Mesendoderm (in vitro differentiated cells): ENCODE results near the gene ZNF385D.

Experiments used
- DNase-seq: peaks from one replicate; pipeline ENCODE4 v3.0.0; 2013
- H2AK5ac ChIP-seq: 2 replicates; pipeline ENCODE4 v1.6.1; 2013; ENCODE audit warnings: low read length, inconsistent platforms
- H2BK120ac ChIP-seq: 2 replicates; pipeline ENCODE4 v1.6.1; 2013; ENCODE audit warnings: low read depth, mild to moderate bottlenecking, low read length, moderate library complexity, mixed read lengths
- H2BK15ac ChIP-seq: replicated peaks from 2 replicates; pipeline ENCODE4 v1.6.1; 2013; ENCODE audit warnings: low read depth, mild to moderate bottlenecking, moderate library complexity
- H2BK5ac ChIP-seq: 2 replicates; pipeline ENCODE4 v1.6.1; 2013; ENCODE audit warnings: low read length, inconsistent platforms
- H3K18ac ChIP-seq: 2 replicates; pipeline ENCODE4 v1.6.1; 2013; ENCODE audit warnings: mild to moderate bottlenecking, low read length, mixed read lengths
- H3K23ac ChIP-seq: one replicate; pipeline ENCODE4 v1.6.1; 2013; ENCODE audit warnings: low read length
- H3K27ac ChIP-seq: 2 replicates; pipeline ENCODE4 v1.5.1; 2013; ENCODE audit warnings: low read depth, mild to moderate bottlenecking, inconsistent platforms, low read length, moderate library complexity
- H3K27me3 ChIP-seq: 2 replicates; pipeline ENCODE4 v1.6.1; 2013; ENCODE audit warnings: low read length, control low read depth, mild to moderate bottlenecking, inconsistent platforms; ENCODE audit not compliant: insufficient read depth, poor library complexity
- H3K36me3 ChIP-seq: 2 replicates; pipeline ENCODE4 v1.6.1; 2013; ENCODE audit warnings: low read length, inconsistent platforms; ENCODE audit not compliant: control insufficient read depth, insufficient read depth
- H3K4ac ChIP-seq: one replicate; pipeline ENCODE4 v1.6.1; 2013; ENCODE audit warnings: low read depth, mild to moderate bottlenecking, low read length, moderate library complexity
- H3K4me1 ChIP-seq: 2 replicates; pipeline ENCODE4 v1.6.1; 2013; ENCODE audit warnings: low read depth, low read length, inconsistent platforms; ENCODE audit not compliant: control insufficient read depth
- H3K4me2 ChIP-seq: 2 replicates; pipeline ENCODE4 v1.6.1; 2013; ENCODE audit warnings: low read length
- H3K4me3 ChIP-seq: 2 replicates; pipeline ENCODE4 v1.5.1; 2013; ENCODE audit warnings: mild to moderate bottlenecking, low read length
- H3K56ac ChIP-seq: one replicate; pipeline ENCODE4 v1.6.1; 2013; ENCODE audit warnings: low read length
- H3K79me1 ChIP-seq: 2 replicates; pipeline ENCODE4 v1.6.1; 2013; ENCODE audit warnings: low read length, inconsistent platforms
- H3K79me2 ChIP-seq: 2 replicates; pipeline ENCODE4 v1.6.1; 2013; ENCODE audit warnings: mild to moderate bottlenecking, low read length; ENCODE audit not compliant: control insufficient read depth, insufficient read depth
- H3K9ac ChIP-seq: 2 replicates; pipeline ENCODE4 v1.6.1; 2013; ENCODE audit warnings: low read length, inconsistent platforms
- H4K5ac ChIP-seq: one replicate; pipeline ENCODE4 v1.6.1; 2013; ENCODE audit warnings: low read length
- H4K8ac ChIP-seq: one replicate; pipeline ENCODE4 v1.6.1; 2013; ENCODE audit warnings: low read depth, mild to moderate bottlenecking, control low read depth, low read length, moderate library complexity
- WGBS: extraction: QIAGEN DNeasy Blood & Tissue Kit; methylation state at CpG from one replicate; pipeline ENCODE4 v1.1.7; 2013; ENCODE audit warnings: low lambda C conversion rate, missing lambda C conversion rate; ENCODE audit not compliant: insufficient coverage; ENCODE audit errors: extremely low coverage; 5-methylcytosine and 5-hydroxymethylcytosine counted together

The ZNF385D gene

GRCh38 chr3:21783839-21784238 lies 32.8 kb upstream of the ZNF385D start:
- no peaks in the 10 kb centered on the region for H3K4me1 ChIP-seq
- peak overlapping the region; percentile 93 for H2BK120ac ChIP-seq
- WGBS = no CpG with 5 or more reads among the region's 4 CpGs
- no peaks in the 10 kb centered on the region for H3K79me2 ChIP-seq
- no peak overlapping the region for H3K27ac ChIP-seq
- no peak overlapping the region for H3K4me2 ChIP-seq
- no peak overlapping the region for H4K5ac ChIP-seq
- no peaks in the 10 kb centered on the region for H3K79me1 ChIP-seq
- H3K18ac ChIP-seq = no peak overlapping the region
- no peak overlapping the region for H3K4ac ChIP-seq
- H3K27me3 ChIP-seq = no peaks in the 10 kb centered on the region
- H3K9ac ChIP-seq = no peak overlapping the region
- no peak overlapping the region for H3K23ac ChIP-seq
- H3K4me3 ChIP-seq = no peak overlapping the region
- H2AK5ac ChIP-seq = no peak overlapping the region
- H3K56ac ChIP-seq = no peak overlapping the region
- H2BK15ac ChIP-seq = no peak overlapping the region
- H3K36me3 ChIP-seq = no peaks in the 10 kb centered on the region
- no peak overlapping the region for H2BK5ac ChIP-seq
- DNase-seq = peak; percentile 56
- H4K8ac ChIP-seq = no peak overlapping the region

GRCh38 chr3:21781355-21781754 lies 30.3 kb upstream of the ZNF385D start:
- no peak for DNase-seq
- Histone ChIP-seq H3K4me3 (no peak overlapping the region), H3K27ac (no peak overlapping the region), H3K36me3 (no peaks in the 10 kb centered on the region), H3K23ac (no peak overlapping the region), H4K8ac (no peak overlapping the region), H2BK5ac (no peak overlapping the region), H3K79me1 (no peaks in the 10 kb centered on the region), H2AK5ac (no peak overlapping the region), H3K4me2 (no peak overlapping the region), H2BK120ac (no peak overlapping the region), H3K18ac (no peak overlapping the region), H2BK15ac (no peak overlapping the region), H3K79me2 (no peaks in the 10 kb centered on the region), H3K4ac (no peak overlapping the region), H3K4me1 (no peaks in the 10 kb centered on the region), H3K56ac (no peak overlapping the region), H3K27me3 (no peaks in the 10 kb centered on the region), H3K9ac (no peak overlapping the region), H4K5ac (no peak overlapping the region)
- no CpG with 5 or more reads among the region's 2 CpGs for WGBS

DNA sequence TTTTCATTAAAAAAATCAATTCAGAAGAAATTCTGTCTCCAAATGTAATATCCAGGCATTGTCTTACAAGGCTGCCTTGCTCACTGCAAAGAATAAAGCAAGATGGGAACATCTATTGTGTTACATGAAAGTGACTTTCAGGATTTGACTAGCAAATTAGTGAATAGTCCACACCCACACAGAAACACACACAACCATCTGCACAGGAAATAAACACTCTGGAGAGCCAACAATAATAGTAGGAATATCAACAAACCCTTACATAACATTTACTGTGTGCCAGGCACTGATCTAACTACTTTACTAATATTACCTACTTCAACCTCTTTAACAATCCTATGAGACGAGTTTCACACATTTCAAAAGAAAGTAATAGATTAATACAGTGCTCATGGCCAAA lies 28.9 kb upstream of the ZNF385D start:
- no peak overlapping the region for H2BK120ac ChIP-seq
- no CpG with 5 or more reads among the region's 1 CpG for WGBS
- no peaks in the 10 kb centered on the region for H3K79me2 ChIP-seq
- H2BK15ac ChIP-seq = no peak overlapping the region
- no peak overlapping the region for H3K4ac ChIP-seq
- H3K9ac ChIP-seq = no peak overlapping the region
- no peak overlapping the region for H3K4me3 ChIP-seq
- no peak overlapping the region for H3K4me2 ChIP-seq
- H3K56ac ChIP-seq = no peak overlapping the region
- H3K18ac ChIP-seq = no peak overlapping the region
- H2BK5ac ChIP-seq = no peak overlapping the region
- no peaks in the 10 kb centered on the region for H3K36me3 ChIP-seq
- H2AK5ac ChIP-seq = no peak overlapping the region
- no peak overlapping the region for H3K23ac ChIP-seq
- no peaks in the 10 kb centered on the region for H3K27me3 ChIP-seq
- no peak overlapping the region for H4K8ac ChIP-seq
- H4K5ac ChIP-seq = no peak overlapping the region
- H3K27ac ChIP-seq = no peak overlapping the region
- DNase-seq = no peak
- H3K79me1 ChIP-seq = no peaks in the 10 kb centered on the region
- no peaks in the 10 kb centered on the region for H3K4me1 ChIP-seq

- WGBS = no CpG with 5 or more reads among the region's 1 CpG
- no peak overlapping the region for H2BK5ac ChIP-seq
These were observed 27.7 kb upstream of the ZNF385D start for GRCh38 chr3:21778715-21779114.

GRCh38 chr3:21777821-21778220 lies 26.8 kb upstream of the ZNF385D start:
- H2BK5ac ChIP-seq = no peak overlapping the region
- no peak overlapping the region for H3K23ac ChIP-seq
- H3K4me3 ChIP-seq = no peak overlapping the region
- H3K79me1 ChIP-seq = no peaks in the 10 kb centered on the region
- H3K9ac ChIP-seq = no peak overlapping the region
- no peak for DNase-seq
- H2AK5ac ChIP-seq = no peak overlapping the region
- no peaks in the 10 kb centered on the region for H3K36me3 ChIP-seq
- H3K79me2 ChIP-seq = no peaks in the 10 kb centered on the region
- no peak overlapping the region for H3K4ac ChIP-seq
- no peaks in the 10 kb centered on the region for H3K27me3 ChIP-seq
- no peaks in the 10 kb centered on the region for H3K4me1 ChIP-seq
- no peak overlapping the region for H2BK15ac ChIP-seq
- H3K56ac ChIP-seq = no peak overlapping the region
- no peak overlapping the region for H4K8ac ChIP-seq
- no peak overlapping the region for H3K4me2 ChIP-seq
- no peak overlapping the region for H2BK120ac ChIP-seq
- H3K18ac ChIP-seq = no peak overlapping the region
- no peak overlapping the region for H4K5ac ChIP-seq
- H3K27ac ChIP-seq = no peak overlapping the region
- no CpG with 5 or more reads among the region's 2 CpGs for WGBS

More at GRCh38 chr3:21778715-21779114, 27.7 kb upstream of the ZNF385D start:
- H3K4ac ChIP-seq = no peak overlapping the region
- no peak overlapping the region for H3K4me2 ChIP-seq
- no peak overlapping the region for H2BK15ac ChIP-seq
- H3K27me3 ChIP-seq = no peaks in the 10 kb centered on the region
- H2AK5ac ChIP-seq = no peak overlapping the region
- H3K79me1 ChIP-seq = no peaks in the 10 kb centered on the region
- H3K4me1 ChIP-seq = no peaks in the 10 kb centered on the region
- no peak overlapping the region for H3K9ac ChIP-seq
- H2BK120ac ChIP-seq = no peak overlapping the region
- no peaks in the 10 kb centered on the region for H3K79me2 ChIP-seq
- H3K27ac ChIP-seq = no peak overlapping the region
- no peak overlapping the region for H3K18ac ChIP-seq
- H3K23ac ChIP-seq = no peak overlapping the region
- H3K4me3 ChIP-seq = no peak overlapping the region
- no peak overlapping the region for H4K5ac ChIP-seq
- H3K56ac ChIP-seq = no peak overlapping the region
- no peak for DNase-seq
- no peaks in the 10 kb centered on the region for H3K36me3 ChIP-seq
- no peak overlapping the region for H4K8ac ChIP-seq

GRCh38 chr3:21766002-21766401 lies 15.0 kb upstream of the ZNF385D start:
- no peak overlapping the region for H3K23ac ChIP-seq
- H3K27ac ChIP-seq = no peak overlapping the region
- no peaks in the 10 kb centered on the region for H3K79me1 ChIP-seq
- no peak overlapping the region for H2BK120ac ChIP-seq
- DNase-seq = no peak
- H3K4ac ChIP-seq = no peak overlapping the region
- H2BK15ac ChIP-seq = no peak overlapping the region
- H3K56ac ChIP-seq = no peak overlapping the region
- H2AK5ac ChIP-seq = no peak overlapping the region
- H3K9ac ChIP-seq = no peak overlapping the region
- no peaks in the 10 kb centered on the region for H3K4me1 ChIP-seq
- H3K79me2 ChIP-seq = no peaks in the 10 kb centered on the region
- no peak overlapping the region for H4K5ac ChIP-seq
- no peak overlapping the region for H3K4me3 ChIP-seq
- no peak overlapping the region for H3K4me2 ChIP-seq
- H3K27me3 ChIP-seq = no peaks in the 10 kb centered on the region
- no peaks in the 10 kb centered on the region for H3K36me3 ChIP-seq
- H4K8ac ChIP-seq = no peak overlapping the region
- H2BK5ac ChIP-seq = no peak overlapping the region
- no CpG with 5 or more reads among the region's 2 CpGs for WGBS
- H3K18ac ChIP-seq = no peak overlapping the region
